ENCODE measurements around the gene SOX8.

The SOX8 gene

DNA sequence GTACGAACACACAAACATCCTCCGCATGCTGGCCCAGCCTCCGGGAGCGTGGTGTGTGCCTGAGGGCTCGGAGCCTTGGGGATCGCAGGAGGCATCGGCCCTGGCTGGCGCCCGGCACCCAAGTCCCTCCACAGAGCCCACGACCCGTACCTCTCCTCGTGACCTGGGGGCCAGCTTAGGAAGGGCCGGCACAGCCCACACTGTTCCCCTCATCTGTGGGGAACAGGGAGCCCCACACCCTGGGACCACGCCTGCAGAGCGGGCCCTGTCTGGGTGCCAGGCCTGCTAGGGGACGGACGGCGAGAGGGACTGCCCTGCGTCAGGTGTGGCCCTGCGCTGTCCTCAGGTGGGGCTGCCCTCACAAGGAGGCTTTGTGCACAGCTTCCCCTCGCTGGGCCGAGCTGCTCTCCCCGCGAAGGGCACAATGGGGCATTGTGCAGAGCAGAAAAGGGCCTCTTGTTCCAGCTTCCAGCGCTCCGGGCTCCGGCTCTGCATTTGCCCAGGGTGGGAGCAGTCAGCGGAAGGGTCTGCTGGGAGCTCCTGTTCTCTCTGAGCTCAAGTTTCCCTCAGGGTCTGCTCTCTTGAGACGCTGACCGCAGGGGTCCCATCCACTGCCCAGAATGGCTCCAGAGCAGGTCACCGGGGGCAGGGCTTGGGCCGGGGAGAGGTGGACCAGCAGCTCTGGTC, 9.1 kb upstream of the SOX8 start:
- no peak for DNase-seq (ENCODE audit: low spot score)

DNA sequence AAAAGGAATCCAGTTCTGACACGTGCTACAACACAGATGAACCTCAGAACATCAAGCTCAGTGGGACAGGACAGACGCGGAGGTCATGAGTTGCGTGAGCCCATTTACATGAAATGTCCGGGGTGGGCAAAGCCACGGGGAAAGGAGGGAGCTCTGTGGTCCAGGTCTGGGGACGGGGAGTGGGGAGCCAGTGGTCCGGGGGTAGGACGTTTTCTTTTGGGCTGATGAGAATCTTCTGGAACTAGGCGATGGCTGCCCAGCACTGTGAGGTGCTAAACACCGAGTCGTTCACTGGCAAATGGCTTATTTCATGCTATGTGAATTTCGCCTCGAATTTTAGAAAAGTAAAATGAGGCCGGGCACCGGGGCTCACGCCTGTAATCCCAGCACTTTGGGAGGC, 8.2 kb upstream of the SOX8 start:
- no peak for DNase-seq (ENCODE audit: low spot score)

GRCh38 chr16:974001-974601, 7.5 kb upstream of the SOX8 start:
- DNase-seq (ENCODE audit: low spot score): no peak

DNA sequence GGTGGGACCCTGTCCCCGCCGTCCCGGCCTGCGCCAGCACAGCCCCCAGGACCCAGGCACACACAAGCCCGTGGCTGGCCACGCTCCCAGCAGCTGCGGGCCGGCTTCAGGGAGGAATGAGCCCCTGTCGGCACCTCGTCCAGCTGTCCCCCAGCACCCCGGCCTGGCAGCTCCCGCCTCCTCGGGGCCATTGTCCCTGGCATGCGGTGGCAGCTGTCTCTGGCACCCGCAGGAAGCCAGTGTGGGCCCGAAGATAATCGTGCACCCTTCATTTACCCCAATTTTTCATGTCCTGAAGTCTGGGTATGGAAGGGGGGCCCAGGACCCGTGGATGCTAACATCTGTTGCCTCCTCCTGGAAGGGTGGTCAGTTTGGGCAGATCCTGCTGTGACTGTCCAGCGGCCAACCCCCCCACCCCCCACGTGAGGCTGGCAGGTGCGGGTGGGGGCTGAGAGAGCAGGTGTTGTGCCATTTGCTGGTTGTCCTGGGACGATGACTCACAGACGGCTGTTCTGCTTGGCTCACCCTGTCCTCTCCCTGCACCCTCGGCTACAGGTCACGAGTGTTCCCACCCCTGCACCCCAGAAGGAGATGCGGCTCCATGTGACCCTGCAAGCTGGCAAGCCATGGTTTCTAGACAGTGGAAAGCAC, 6.8 kb upstream of the SOX8 start:
- no peak for DNase-seq (ENCODE audit: low spot score)

GRCh38 chr16:975291-975690, 6.3 kb upstream of the SOX8 start:
- no peak for DNase-seq (ENCODE audit: low spot score)

- no peak for DNase-seq (ENCODE audit: low spot score)
Observed at GRCh38 chr16:976389-976931, 5.1 kb upstream of the SOX8 start.

DNA sequence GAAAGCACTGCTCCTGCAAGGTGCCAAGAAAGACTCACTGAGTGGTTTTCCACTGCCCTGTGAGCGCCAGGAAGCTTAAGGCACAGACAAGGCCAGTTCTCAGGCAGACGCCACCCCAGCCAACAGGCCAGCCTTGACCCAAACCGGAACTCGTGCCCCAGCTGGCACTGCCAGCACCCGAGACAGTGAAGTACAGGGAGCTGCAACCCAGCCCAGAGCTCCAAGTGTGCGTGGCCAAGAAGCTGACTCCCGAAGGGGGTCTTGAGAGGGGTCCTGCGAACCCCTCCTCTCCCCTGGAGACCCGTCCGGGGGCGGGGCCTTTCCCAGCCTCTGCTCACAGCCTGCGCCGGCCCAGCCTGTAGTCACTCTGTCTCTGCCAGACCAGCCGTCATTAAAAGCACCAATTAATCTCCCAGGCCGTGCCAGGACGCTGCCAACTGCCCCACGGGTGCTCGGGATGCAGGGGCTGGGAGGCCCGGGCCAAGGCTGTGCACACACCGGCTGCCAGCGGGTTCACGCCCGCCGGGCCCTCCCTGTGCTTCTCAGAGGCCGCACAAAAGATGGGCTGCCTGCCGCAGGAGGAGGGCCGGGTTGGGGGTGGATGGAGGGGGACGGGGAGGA, 4.4 kb upstream of the SOX8 start:
- no peak for DNase-seq (ENCODE audit: low spot score)

GRCh38 chr16:977896-978295, 3.7 kb upstream of the SOX8 start:
- no peak for DNase-seq (ENCODE audit: low spot score)

DNA sequence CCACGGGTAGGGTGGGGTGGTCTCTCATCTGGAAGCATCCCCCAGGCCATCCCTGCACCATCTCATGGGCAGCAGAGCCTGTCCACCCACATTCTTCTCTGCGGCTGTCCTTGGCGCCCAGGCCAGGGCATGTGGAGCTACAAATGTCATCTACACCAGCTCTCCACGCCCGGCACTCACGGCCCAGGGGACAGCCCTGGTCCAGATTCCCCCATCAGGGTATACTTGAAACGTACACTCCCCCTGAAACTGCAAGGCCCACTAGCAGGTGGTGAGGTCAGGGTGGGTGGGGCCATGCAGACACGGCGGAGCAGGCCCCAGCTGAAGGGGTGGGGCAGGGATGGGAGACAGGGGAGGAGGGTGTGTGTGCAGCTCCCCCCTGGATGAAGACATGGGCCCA, 3.2 kb upstream of the SOX8 start:
- no peak for DNase-seq (ENCODE audit: low spot score)

DNA sequence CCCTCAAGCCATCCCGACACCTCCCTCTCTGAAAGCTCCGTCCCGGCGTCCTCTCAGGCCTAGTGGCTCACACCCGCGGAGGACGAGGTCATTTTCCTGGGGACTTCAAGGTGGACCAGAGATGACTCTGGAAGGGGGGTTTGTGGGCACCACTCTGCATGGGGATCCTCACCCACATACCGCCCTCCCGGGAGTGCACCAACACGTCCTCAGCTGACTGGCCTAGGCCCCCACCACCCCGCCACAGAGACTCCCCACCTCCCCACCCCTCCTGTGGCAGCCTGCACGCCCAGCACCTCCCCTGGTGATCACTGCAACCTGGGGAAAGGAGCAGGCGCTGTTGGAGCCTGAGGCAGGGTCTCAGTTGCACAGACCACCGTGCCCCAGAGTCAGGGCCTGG, 2.4 kb upstream of the SOX8 start:
- DNase-seq (ENCODE audit: low spot score): no peak

GRCh38 chr16:979859-980594, 1.5 kb upstream of the SOX8 start:
- DNase-seq (ENCODE audit: low spot score): no peak

DNA sequence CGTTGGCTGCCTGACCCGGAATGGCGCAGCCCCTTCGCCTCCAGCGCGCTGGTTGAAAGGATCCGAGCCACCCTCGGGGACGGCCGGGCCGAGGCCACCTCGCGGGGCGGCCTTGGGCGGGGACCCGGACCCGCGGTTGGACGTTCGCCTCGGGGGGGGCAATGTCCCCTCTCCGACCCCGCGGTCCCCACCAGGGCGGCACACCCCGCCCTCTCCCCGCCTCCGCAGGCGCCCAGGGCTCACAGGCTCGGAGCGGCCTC, 1.0 kb upstream of the SOX8 start:
- DNase-seq (ENCODE audit: low spot score): no peak

- no peak for DNase-seq (ENCODE audit: low spot score)
Observed at GRCh38 chr16:982145-983043, 824 bp downstream of the SOX8 start.

- no peak for DNase-seq (ENCODE audit: low spot score)
Observed at GRCh38 chr16:983044-984030, 1.8 kb downstream of the SOX8 start.

DNA sequence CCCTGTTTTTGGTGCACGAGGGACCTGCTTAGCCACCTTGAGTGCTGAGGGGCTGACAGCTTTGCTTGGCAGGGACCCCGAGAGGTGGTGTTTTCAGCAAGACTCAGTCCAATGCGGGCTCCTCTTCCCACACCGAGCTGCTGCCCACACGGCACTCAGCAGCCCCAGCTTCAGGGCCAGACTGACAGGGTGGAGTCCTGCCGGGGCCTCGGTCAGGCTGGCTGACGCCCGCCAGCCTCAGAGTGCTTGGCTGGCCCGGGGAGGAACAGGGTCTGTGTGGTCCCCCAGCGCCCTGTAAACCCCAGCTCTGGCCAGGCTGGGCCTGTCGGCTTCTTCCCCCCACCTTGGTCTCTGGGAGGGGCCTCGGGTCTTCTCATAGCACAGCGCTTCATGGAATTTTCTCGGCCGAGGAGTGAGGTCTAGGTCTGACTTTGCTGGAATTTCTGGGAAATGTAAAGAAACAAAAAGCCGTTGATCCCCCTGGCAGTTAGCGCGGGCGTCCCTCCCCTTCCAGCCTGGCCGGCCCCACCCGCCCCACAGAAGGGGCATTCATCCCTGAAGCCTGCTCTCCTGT, 2.6 kb downstream of the SOX8 start:
- DNase-seq (ENCODE audit: low spot score): no peak

- no peak for DNase-seq (ENCODE audit: low spot score)
Observed at GRCh38 chr16:984736-985636, 3.4 kb downstream of the SOX8 start.

GRCh38 chr16:985646-986400, 4.3 kb downstream of the SOX8 start:
- DNase-seq (ENCODE audit: low spot score): no peak

GRCh38 chr16:986411-986810, 4.8 kb downstream of the SOX8 start:
- DNase-seq (ENCODE audit: low spot score): no peak

All from SK-N-DZ (cell line).